ENCODE measurements around the gene HNRNPR.
"Not testable (repeated sequence)": the region's sequence is repeated elsewhere in the genome, so short reads cannot be mapped to it uniquely, and the experiment has no call there.

The HNRNPR gene

DNA sequence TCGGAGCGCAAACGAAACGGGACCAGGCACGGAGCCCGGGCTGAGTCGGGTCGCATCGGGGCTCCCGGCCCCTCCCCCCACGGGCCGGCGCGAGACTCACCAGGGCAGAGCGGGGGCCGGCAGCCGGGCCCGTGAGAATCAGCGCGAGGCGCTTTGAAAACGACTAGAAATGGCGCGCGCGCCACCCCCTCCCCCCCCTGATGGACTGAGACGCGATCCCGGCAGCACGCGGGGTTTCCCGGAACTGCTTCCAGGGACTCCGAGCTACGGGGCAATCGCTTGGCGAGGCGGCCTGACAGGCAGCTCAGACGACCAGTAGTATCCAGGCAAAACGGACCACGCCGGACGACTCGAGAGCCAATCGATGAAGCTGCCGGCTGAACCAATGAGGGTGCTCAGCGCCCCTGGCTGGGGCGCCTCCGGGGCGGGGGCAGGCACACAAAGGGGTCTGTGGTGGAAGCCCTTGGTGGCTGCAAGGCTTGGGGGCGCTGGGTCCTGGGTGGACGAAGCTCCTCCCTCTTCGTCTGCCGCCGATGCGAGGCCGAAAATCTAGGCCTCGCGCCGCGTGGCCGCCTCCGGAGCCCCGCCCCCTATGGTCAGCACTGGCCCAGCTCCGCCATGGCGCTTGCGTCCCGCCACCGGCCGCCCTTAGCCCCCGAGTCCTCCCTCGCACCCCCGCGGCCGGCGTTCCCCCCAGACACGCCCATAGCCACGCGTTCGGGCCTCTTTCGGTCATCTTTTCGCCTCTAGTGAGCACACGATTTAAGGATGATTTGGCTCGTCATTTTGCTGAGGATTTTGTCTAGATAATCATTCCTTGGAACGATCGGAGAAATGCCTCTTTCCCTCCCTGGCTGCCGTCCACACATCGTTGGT, at the start of gene HNRNPR:
Gene HNRNPR, minus strand, starts transcription at position 174 of the 876 bp plus-strand sequence. CDS start 3,276 bp downstream, outside the sequence.
- DNase-seq (ENCODE audit: low read depth in 2 of 2): peak; percentile 98 to 99

DNA sequence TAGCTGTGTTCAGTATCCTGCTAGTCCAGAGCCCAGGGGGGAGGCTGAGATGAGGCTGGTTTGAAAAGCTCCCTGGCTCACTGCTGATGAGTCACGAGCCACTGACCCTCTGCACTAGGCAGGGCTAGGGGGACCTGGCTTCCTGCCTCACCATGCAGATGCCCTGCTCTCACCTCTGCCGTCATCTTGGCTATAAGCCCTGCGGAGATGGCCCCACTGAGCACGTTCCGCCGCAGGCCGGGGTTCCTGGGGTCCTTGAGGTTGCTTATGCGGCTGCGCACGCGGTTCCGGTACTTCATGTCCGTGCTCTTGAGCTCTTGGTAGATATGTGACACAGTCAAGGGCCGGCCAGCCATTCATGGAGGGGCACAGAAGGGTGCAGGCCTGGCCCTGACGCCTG, 49.6 kb upstream of the HNRNPR start:
- DNase-seq (ENCODE audit: low read depth in 2 of 2): no peak

DNA sequence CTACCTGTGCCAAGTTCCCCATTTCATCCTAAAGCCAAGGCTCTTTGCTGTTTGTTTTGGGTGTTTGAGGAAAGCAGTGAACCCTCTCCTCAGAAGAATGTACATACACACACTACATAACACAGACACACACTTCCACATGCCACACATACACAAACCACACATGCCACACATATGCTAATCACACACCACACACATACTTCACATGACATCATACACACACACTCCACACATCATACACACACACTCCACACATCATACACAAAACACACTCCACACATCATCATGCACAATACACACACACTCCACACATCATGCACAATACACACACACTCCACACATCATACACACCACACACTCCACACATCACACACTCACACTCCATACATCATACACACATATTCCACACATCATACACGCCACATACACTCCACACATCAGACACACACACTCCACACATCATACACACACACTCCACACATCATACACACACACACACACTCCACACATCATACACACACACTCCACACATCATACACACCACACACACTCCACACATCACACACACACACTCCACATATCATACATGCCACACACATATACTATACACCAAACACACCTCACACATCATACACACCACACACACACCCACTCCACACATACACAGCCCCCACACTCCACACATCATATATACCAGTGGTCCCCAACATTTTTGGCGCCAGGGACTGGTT, 48.2 kb upstream of the HNRNPR start:
- no peak for DNase-seq (ENCODE audit: low read depth in 2 of 2)

DNA sequence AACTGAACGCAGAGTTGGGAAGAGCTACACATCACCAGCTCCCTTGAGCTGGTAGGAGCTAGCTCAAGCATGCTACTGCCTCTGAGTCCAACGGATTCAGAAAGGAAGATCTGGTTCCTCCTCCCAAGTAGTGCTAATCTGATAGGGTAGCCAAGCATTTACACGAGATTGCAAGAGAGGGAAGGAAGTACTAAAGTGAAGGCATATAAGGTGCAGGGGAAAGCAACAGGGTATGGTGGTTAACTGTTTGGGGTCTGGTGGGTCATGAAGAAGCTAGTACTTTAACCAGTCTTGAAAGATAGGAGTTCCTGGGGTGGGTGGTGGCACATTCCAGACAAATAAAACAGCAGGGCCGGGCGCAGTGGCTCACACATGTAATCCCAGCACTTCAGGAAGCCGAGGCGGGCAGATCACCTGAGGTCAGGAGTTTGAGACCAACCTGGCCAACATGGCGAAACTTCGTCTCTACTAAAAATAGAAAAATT, 45.8 kb upstream of the HNRNPR start:
- DNase-seq (ENCODE audit: low read depth in 2 of 2): no peak

DNA sequence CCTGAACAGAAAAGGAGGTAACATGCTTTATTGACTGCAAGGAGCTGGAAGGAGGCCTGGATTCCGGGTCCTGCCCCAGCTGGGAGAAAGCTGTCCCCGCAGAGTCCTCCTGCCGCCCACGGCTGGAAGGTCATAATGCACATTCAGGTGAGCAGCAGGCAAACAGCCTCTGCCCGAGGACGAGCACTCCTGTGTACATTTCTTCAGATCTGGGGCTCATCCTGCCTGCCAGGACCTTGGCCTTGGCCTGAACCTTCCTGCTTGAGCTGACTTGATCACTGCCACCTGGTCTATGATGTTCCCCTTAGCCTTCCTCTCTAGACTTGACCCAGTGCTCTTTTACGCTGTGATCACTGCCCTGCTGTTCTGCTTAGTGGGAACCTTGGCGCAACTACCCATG, 43.4 kb upstream of the HNRNPR start:
- DNase-seq (ENCODE audit: low read depth in 2 of 2): no peak

GRCh38 chr1:23385119-23385621, 41.1 kb upstream of the HNRNPR start:
- DNase-seq (ENCODE audit: low read depth in 2 of 2): no peak

GRCh38 chr1:23384312-23385058, 40.4 kb upstream of the HNRNPR start:
- DNase-seq (ENCODE audit: low read depth in 2 of 2): no peak

DNA sequence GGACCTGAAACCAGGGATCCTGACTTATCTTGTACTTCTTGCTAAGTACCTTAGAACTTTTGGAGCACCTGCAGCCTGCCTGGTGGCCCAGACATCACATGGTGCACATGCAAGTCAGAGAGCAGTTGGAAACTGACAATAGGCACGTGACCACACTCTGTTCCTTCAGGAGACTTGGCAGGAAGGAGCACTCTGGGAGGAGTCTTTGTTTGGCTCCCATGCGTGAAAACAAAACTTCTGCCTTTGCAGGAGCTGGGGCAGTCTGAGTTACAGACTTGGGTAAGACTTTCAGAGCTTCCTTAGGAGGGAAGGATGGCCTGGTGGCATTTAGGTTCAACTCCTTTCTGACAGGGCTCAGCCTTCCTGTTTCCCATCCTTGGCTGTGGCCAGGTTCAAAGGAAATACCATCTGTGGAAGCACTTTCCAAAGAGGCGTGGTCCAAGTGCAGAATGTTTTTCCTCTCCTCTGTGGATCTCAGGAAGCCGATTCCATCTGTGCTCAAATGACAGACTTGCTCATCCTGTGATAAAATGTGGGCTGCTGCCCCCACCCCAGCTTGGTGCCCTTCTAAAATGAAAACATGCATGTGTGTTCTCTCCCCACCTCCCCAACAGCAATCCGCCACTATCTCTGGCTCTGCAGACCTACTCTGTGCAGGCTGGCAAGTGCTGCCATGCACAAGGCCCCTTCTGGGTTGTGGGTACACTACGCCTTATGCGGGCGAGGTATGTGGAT, 39.7 kb upstream of the HNRNPR start:
- DNase-seq (ENCODE audit: low read depth in 2 of 2): no peak

DNA sequence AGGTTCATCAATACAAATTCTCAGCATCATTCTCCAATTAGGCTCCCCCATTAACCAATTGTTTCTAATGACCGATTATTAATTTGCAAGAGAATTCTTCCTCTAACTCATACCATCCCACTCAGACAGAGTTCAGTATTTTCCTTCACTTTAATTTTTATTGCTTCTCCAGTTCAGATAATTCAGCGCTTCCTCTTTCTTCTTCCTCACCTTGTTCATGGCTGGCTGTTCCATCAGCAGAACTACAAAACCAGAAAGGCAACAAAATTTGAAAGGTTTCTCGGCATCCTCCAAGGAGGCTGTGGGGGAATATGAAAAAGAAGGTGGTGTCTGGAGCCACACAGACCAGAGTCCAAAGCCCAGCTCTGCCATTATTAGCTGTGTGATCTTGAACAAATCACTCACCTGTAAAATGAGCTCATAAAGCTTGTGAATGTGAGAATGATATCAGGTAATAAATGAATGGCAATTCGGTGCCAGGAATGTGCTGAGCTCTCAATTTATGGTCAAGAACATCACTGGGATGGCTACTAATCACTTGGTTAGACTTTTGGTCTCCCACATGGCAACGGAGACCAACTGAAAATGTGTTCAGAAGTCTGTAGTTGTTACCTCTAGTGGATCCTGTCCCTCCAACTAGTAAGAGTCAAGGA, 37.3 kb upstream of the HNRNPR start:
- no peak for DNase-seq (ENCODE audit: low read depth in 2 of 2)

GRCh38 chr1:23380719-23381118, 36.6 kb upstream of the HNRNPR start:
- DNase-seq (ENCODE audit: low read depth in 2 of 2): no peak

- DNase-seq (ENCODE audit: low read depth in 2 of 2): not testable (repeated sequence)
Measured at GRCh38 chr1:23380236-23380635, 36.2 kb upstream of the HNRNPR start.

DNA sequence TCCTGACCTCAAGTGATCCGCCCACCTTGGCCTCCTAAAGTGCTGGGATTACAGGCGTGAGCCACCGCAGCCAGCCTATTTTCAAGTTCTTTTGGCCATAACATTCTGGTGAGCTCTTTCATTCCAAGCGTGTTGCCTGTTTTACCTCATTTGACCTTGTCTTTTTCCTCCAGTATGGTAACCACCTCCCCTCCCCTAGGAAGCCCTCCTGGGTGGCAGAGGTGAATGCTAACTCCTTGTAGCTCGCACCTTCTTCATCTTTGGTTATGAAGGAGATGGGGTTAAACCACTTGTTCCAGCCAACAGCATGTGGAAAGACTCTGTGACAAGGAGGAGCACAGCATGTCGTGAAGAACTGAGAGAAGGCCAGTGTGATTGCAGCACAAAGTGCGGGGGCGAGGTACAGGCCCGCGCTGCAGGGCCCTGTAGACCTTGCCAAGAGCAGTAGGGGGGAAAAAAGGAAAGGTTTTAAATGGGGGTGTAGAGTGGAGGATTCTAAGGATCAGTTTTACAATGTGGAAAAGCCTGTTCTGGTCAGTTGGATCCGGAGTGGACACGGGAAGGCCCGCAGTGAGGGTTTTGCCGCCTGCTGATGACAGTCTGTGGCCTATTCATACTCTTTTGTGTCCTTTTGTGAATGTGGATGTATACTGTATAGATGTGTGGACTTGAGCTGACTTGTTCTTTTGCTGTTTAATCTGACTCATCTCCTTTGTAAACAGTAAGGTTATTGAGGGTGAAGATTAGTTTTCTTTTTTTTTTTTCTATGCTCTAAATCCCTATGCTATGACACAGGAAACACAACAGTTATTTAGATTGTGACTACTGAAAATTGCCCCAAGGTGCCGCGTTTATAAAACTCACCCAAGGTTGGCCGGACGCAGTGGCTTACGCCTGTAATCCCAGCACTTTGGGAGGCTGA, 33.1 kb upstream of the HNRNPR start:
- no peak for DNase-seq (ENCODE audit: low read depth in 2 of 2)

- not testable (repeated sequence) for DNase-seq (ENCODE audit: low read depth in 2 of 2)
Measured at GRCh38 chr1:23374079-23374735, 30.1 kb upstream of the HNRNPR start.

- DNase-seq (ENCODE audit: low read depth in 2 of 2): no peak
Measured at GRCh38 chr1:23371987-23372880, 28.1 kb upstream of the HNRNPR start.

- no peak for DNase-seq (ENCODE audit: low read depth in 2 of 2)
Measured at GRCh38 chr1:23370709-23371584, 26.9 kb upstream of the HNRNPR start.

GRCh38 chr1:23370330-23370708, 26.2 kb upstream of the HNRNPR start:
- DNase-seq (ENCODE audit: low read depth in 2 of 2): no peak
